ENCODE results near the gene RHOXF2B.

DNA sequence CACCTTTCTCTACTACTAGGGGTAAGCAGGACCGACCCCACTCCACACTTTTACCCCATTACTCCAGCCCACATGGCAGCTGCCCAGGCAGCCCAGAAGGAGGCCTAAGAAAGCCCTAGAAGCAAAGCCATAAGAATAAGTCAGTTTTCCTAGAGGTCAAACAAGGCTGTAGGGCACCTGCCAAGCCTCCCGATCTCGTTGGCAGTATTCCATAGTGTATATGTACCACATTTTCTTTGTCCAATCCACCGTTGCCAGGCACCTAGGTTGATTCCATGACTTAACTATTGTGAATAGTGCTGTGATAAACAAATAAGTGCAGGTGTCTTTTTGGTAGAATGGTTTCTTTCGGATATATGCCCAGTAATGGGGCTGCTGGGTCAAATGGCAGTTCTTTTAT is 54.2 kb downstream of the RHOXF2B start:
- TF ChIP-seq, protein P1, sequence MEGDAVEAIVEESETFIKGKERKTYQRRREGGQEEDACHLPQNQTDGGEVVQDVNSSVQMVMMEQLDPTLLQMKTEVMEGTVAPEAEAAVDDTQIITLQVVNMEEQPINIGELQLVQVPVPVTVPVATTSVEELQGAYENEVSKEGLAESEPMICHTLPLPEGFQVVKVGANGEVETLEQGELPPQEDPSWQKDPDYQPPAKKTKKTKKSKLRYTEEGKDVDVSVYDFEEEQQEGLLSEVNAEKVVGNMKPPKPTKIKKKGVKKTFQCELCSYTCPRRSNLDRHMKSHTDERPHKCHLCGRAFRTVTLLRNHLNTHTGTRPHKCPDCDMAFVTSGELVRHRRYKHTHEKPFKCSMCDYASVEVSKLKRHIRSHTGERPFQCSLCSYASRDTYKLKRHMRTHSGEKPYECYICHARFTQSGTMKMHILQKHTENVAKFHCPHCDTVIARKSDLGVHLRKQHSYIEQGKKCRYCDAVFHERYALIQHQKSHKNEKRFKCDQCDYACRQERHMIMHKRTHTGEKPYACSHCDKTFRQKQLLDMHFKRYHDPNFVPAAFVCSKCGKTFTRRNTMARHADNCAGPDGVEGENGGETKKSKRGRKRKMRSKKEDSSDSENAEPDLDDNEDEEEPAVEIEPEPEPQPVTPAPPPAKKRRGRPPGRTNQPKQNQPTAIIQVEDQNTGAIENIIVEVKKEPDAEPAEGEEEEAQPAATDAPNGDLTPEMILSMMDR (IDR thresholded peaks at IDR 0.05): no peak
- no peak for TF ChIP-seq POLR2A (IDR thresholded peaks at IDR 0.05)
